ENCODE data around the gene PTPN9. TPM values are rescaled to one million over a fixed set of nuclear protein-coding genes. Genes with fewer than 3 reads are reported as not detected.

The PTPN9 gene
- total and polyA plus RNA-seq, 4 donors: 32.4 to 44.0 (median 39.3) TPM

- H3K4me1 ChIP-seq (ENCODE audit: control insufficient read depth, insufficient read depth, low read length): no peaks in the 10 kb centered on the region
- H3K27ac ChIP-seq (ENCODE audit: low read depth, low read length): no peak overlapping the region
- no peaks in the 10 kb centered on the region for H3K9me3 ChIP-seq (ENCODE audit: control insufficient read depth, insufficient read depth, low read length)
- H3K27me3 ChIP-seq (ENCODE audit: control insufficient read depth, insufficient read depth, low read length): no peaks in the 10 kb centered on the region
- H3K36me3 ChIP-seq (ENCODE audit: control insufficient read depth, insufficient read depth, low read length): peaks cover 67% of the 10 kb centered on the region
- no peak overlapping the region for H3K4me3 ChIP-seq (ENCODE audit: low read depth, low read length)
- no peak for DNase-seq (ENCODE audit: low read depth in 4 of 6, low spot score in 6 of 6)
- WGBS (ENCODE audit: insufficient coverage): 91% methylated on average over 4 of the region's 8 CpGs
These were observed 26.9 kb upstream of the PTPN9 start for GRCh38 chr15:75606026-75606425.

GRCh38 chr15:75599401-75599800, 20.3 kb upstream of the PTPN9 start:
- H3K27ac ChIP-seq (ENCODE audit: low read depth, low read length): no peak overlapping the region

GRCh38 chr15:75598361-75598760, 19.2 kb upstream of the PTPN9 start:
- no peak overlapping the region for H3K4me3 ChIP-seq (ENCODE audit: low read depth, low read length)
- peaks cover 59% of the 10 kb centered on the region for H3K36me3 ChIP-seq (ENCODE audit: control insufficient read depth, insufficient read depth, low read length)
- no peak for DNase-seq (ENCODE audit: low read depth in 4 of 6, low spot score in 6 of 6)
- no peak overlapping the region for H3K27ac ChIP-seq (ENCODE audit: low read depth, low read length)
- no peaks in the 10 kb centered on the region for H3K27me3 ChIP-seq (ENCODE audit: control insufficient read depth, insufficient read depth, low read length)
- no peaks in the 10 kb centered on the region for H3K4me1 ChIP-seq (ENCODE audit: control insufficient read depth, insufficient read depth, low read length)
- 83% methylated on average over 2 of the region's 4 CpGs for WGBS (ENCODE audit: insufficient coverage)
- H3K9me3 ChIP-seq (ENCODE audit: control insufficient read depth, insufficient read depth, low read length): no peaks in the 10 kb centered on the region

More at GRCh38 chr15:75599401-75599800, 20.3 kb upstream of the PTPN9 start:
- 60% methylated on average over 1 of the region's 2 CpGs for WGBS (ENCODE audit: insufficient coverage)
- Histone ChIP-seq H3K4me1 (ENCODE audit: control insufficient read depth, insufficient read depth, low read length) (no peaks in the 10 kb centered on the region), H3K36me3 (ENCODE audit: control insufficient read depth, insufficient read depth, low read length) (peaks cover 57% of the 10 kb centered on the region), H3K27me3 (ENCODE audit: control insufficient read depth, insufficient read depth, low read length) (no peaks in the 10 kb centered on the region), H3K9me3 (ENCODE audit: control insufficient read depth, insufficient read depth, low read length) (no peaks in the 10 kb centered on the region), H3K4me3 (ENCODE audit: low read depth, low read length) (no peak overlapping the region)
- no peak for DNase-seq (ENCODE audit: low read depth in 4 of 6, low spot score in 6 of 6)

- Histone ChIP-seq H3K27me3 (ENCODE audit: control insufficient read depth, insufficient read depth, low read length) (no peaks in the 10 kb centered on the region), H3K36me3 (ENCODE audit: control insufficient read depth, insufficient read depth, low read length) (peaks cover 62% of the 10 kb centered on the region), H3K4me3 (ENCODE audit: low read depth, low read length) (no peak overlapping the region), H3K4me1 (ENCODE audit: control insufficient read depth, insufficient read depth, low read length) (no peaks in the 10 kb centered on the region), H3K9me3 (ENCODE audit: control insufficient read depth, insufficient read depth, low read length) (no peaks in the 10 kb centered on the region), H3K27ac (ENCODE audit: low read depth, low read length) (no peak overlapping the region)
- peak in 1 of 6 donors; percentile 3 for DNase-seq (ENCODE audit: low read depth in 4 of 6, low spot score in 6 of 6)
- WGBS (ENCODE audit: insufficient coverage): 71% methylated on average over 3 of the region's 3 CpGs
These were observed 18.7 kb upstream of the PTPN9 start for GRCh38 chr15:75597667-75598341.

- H3K9me3 ChIP-seq (ENCODE audit: control insufficient read depth, insufficient read depth, low read length): no peaks in the 10 kb centered on the region
- DNase-seq (ENCODE audit: low read depth in 4 of 6, low spot score in 6 of 6): no peak
- 100% methylated on average over 1 of the region's 3 CpGs for WGBS (ENCODE audit: insufficient coverage)
- no peaks in the 10 kb centered on the region for H3K4me1 ChIP-seq (ENCODE audit: control insufficient read depth, insufficient read depth, low read length)
- H3K27me3 ChIP-seq (ENCODE audit: control insufficient read depth, insufficient read depth, low read length): no peaks in the 10 kb centered on the region
- H3K27ac ChIP-seq (ENCODE audit: low read depth, low read length): no peak overlapping the region
- peaks cover 60% of the 10 kb centered on the region for H3K36me3 ChIP-seq (ENCODE audit: control insufficient read depth, insufficient read depth, low read length)
- no peak overlapping the region for H3K4me3 ChIP-seq (ENCODE audit: low read depth, low read length)
These were observed 17.7 kb upstream of the PTPN9 start for GRCh38 chr15:75596703-75597345.

- DNase-seq (ENCODE audit: low read depth in 4 of 6, low spot score in 6 of 6): no peak
- Histone ChIP-seq H3K4me3 (ENCODE audit: low read depth, low read length) (no peak overlapping the region), H3K4me1 (ENCODE audit: control insufficient read depth, insufficient read depth, low read length) (no peaks in the 10 kb centered on the region), H3K36me3 (ENCODE audit: control insufficient read depth, insufficient read depth, low read length) (peaks cover 54% of the 10 kb centered on the region), H3K27ac (ENCODE audit: low read depth, low read length) (no peak overlapping the region), H3K9me3 (ENCODE audit: control insufficient read depth, insufficient read depth, low read length) (no peaks in the 10 kb centered on the region), H3K27me3 (ENCODE audit: control insufficient read depth, insufficient read depth, low read length) (no peaks in the 10 kb centered on the region)
- WGBS (ENCODE audit: insufficient coverage): 92% methylated on average over 7 of the region's 9 CpGs
These were observed 15.2 kb upstream of the PTPN9 start for GRCh38 chr15:75594276-75594675.

- H3K4me1 ChIP-seq (ENCODE audit: control insufficient read depth, insufficient read depth, low read length): no peaks in the 10 kb centered on the region
- no peaks in the 10 kb centered on the region for H3K9me3 ChIP-seq (ENCODE audit: control insufficient read depth, insufficient read depth, low read length)
- no peak overlapping the region for H3K4me3 ChIP-seq (ENCODE audit: low read depth, low read length)
- no peak overlapping the region for H3K27ac ChIP-seq (ENCODE audit: low read depth, low read length)
- 100% methylated on average over 2 of the region's 4 CpGs for WGBS (ENCODE audit: insufficient coverage)
- H3K36me3 ChIP-seq (ENCODE audit: control insufficient read depth, insufficient read depth, low read length): peaks cover 42% of the 10 kb centered on the region
- DNase-seq (ENCODE audit: low read depth in 4 of 6, low spot score in 6 of 6): no peak
- no peaks in the 10 kb centered on the region for H3K27me3 ChIP-seq (ENCODE audit: control insufficient read depth, insufficient read depth, low read length)
These were observed 12.7 kb upstream of the PTPN9 start for GRCh38 chr15:75591655-75592364.

GRCh38 chr15:75590239-75590638, 11.1 kb upstream of the PTPN9 start:
- Histone ChIP-seq H3K27ac (ENCODE audit: low read depth, low read length) (no peak overlapping the region), H3K36me3 (ENCODE audit: control insufficient read depth, insufficient read depth, low read length) (peaks cover 30% of the 10 kb centered on the region), H3K4me1 (ENCODE audit: control insufficient read depth, insufficient read depth, low read length) (no peaks in the 10 kb centered on the region), H3K4me3 (ENCODE audit: low read depth, low read length) (no peak overlapping the region), H3K27me3 (ENCODE audit: control insufficient read depth, insufficient read depth, low read length) (no peaks in the 10 kb centered on the region), H3K9me3 (ENCODE audit: control insufficient read depth, insufficient read depth, low read length) (no peaks in the 10 kb centered on the region)
- no CpG with 5 or more reads among the region's 2 CpGs for WGBS (ENCODE audit: insufficient coverage)
- DNase-seq (ENCODE audit: low read depth in 4 of 6, low spot score in 6 of 6): no peak

- H3K4me1 ChIP-seq (ENCODE audit: control insufficient read depth, insufficient read depth, low read length): no peaks in the 10 kb centered on the region
- H3K36me3 ChIP-seq (ENCODE audit: control insufficient read depth, insufficient read depth, low read length): peaks cover 23% of the 10 kb centered on the region
- H3K9me3 ChIP-seq (ENCODE audit: control insufficient read depth, insufficient read depth, low read length): no peaks in the 10 kb centered on the region
- no peaks in the 10 kb centered on the region for H3K27me3 ChIP-seq (ENCODE audit: control insufficient read depth, insufficient read depth, low read length)
- H3K27ac ChIP-seq (ENCODE audit: low read depth, low read length): no peak overlapping the region
- 100% methylated on average over 1 of the region's 5 CpGs for WGBS (ENCODE audit: insufficient coverage)
- no peak for DNase-seq (ENCODE audit: low read depth in 4 of 6, low spot score in 6 of 6)
- H3K4me3 ChIP-seq (ENCODE audit: low read depth, low read length): no peak overlapping the region
These were observed 10.0 kb upstream of the PTPN9 start for GRCh38 chr15:75589071-75589470.
